Peyer's patch (tissue), 4 donors: Measurements from ENCODE around the gene CREB3L2. TPM values are rescaled to one million over a fixed set of nuclear protein-coding genes. Genes with fewer than 3 reads are reported as not detected.
A peak's percentile ranks its signal among the peaks of the same experiment; 100 is the strongest.

Source experiments
- DNase-seq, 3 donors: peaks; one replicate each; pipeline ENCODE4 v3.0.0-alpha.2; 2017 to 2019
- H3K27ac ChIP-seq, 4 donors: fragments of 200-600 bp; sonication (generic); one replicate each; pipeline ENCODE4 v1.5.1; 2016 to 2019
- H3K27me3 ChIP-seq, 2 donors: fragments of 200-600 bp; sonication (generic); one replicate each; pipeline ENCODE4 v1.5.1; 2019
- H3K36me3 ChIP-seq, 3 donors: fragments of 200-600 bp; sonication (generic); one replicate each; pipeline ENCODE4 v1.5.1; 2016 to 2019
- H3K4me1 ChIP-seq, 4 donors: fragments of 200-600 bp; sonication (generic); one replicate each; pipeline ENCODE4 v1.5.1; 2016 to 2019
- H3K4me3 ChIP-seq, 4 donors: fragments of 200-600 bp; sonication (generic); 1 replicate in 3 of 4; 2 replicates in 1 of 4; pipeline ENCODE4 v1.5.1; 2016 to 2019; ENCODE audit warnings: mild to moderate bottlenecking in 1 of 4
- H3K9me3 ChIP-seq, 4 donors: fragments of 200-600 bp; sonication (generic); one replicate each; pipeline ENCODE4 v1.5.1; 2016 to 2019; ENCODE audit warnings: mild to moderate bottlenecking in 1 of 4
- CTCF ChIP-seq, 6 experiments: fragments of 450-650 bp in 4 of 6; fragments of 200-600 bp in 2 of 6; sonication (generic) in 1 of 6; IDR thresholded peaks; one replicate each; pipeline ENCODE4 v1.5.1; 2017 to 2019; ENCODE audit warnings: antibody characterized with exemption in 6 of 6, mild to moderate bottlenecking in 3 of 6, moderate library complexity in 1 of 6
- POLR2A ChIP-seq, 2 donors: fragments of 450-650 bp; IDR thresholded peaks; one replicate each; pipeline ENCODE4 v1.5.1; 2017; ENCODE audit warnings: antibody characterized with exemption in 2 of 2, mild to moderate bottlenecking in 2 of 2, moderate library complexity in 2 of 2
- total RNA-seq, 4 donors: library from RNA; depleted of rRNA; stranded (reverse); fragments of >200 nt; gene quantifications; one replicate each; pipeline ENCODE4 v1.1.0, GENCODE V29; 2016

Gene CREB3L2
- total RNA-seq, 4 donors from 2014 or later: 20.6 to 42.7 (median 33.6) TPM

DNA sequence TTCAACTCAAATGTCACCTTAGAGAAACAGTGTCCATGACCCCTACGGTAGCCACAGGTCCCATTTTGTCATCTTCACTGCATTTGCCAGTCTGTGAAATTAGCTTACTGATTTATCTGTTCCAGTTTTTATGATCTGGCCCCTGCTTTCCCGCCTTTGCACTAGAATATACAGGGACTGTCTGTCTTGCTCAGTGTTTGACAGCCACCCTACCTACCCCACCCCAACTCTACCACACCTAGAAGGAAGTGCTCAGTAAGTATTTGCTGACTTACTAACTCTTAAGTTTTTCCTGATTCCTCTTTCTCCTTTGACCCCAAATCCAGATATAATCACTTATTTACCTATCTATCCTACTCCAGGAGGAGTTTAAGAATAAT, 49.5 kb downstream of the CREB3L2 start:
- H3K27ac ChIP-seq: peak overlapping the region; percentile 21 to 84 (median 70)
- H3K4me1 ChIP-seq: peaks cover 0 to 67% (median 9%) of the 10 kb centered on the region in 4 donors
- H3K9me3 ChIP-seq: no peaks in the 10 kb centered on the region
- TF ChIP-seq CTCF (IDR thresholded peaks at IDR 0.05): no peak
- TF ChIP-seq POLR2A (IDR thresholded peaks at IDR 0.05): no peak
- no peaks in the 10 kb centered on the region for H3K36me3 ChIP-seq
- DNase-seq: no peak
- H3K4me3 ChIP-seq: no peak overlapping the region
- H3K27me3 ChIP-seq: no peaks in the 10 kb centered on the region

GRCh38 chr7:137951700-137952425, 50.0 kb downstream of the CREB3L2 start:
- no peaks in the 10 kb centered on the region for H3K9me3 ChIP-seq
- no peaks in the 10 kb centered on the region for H3K27me3 ChIP-seq
- no peak for DNase-seq
- peak overlapping the region in 3 of 4 donors; percentile 60 to 84 (median 79) for H3K27ac ChIP-seq
- TF ChIP-seq POLR2A (IDR thresholded peaks at IDR 0.05): no peak
- no peak for TF ChIP-seq CTCF (IDR thresholded peaks at IDR 0.05)
- no peaks in the 10 kb centered on the region for H3K36me3 ChIP-seq
- peaks cover 0 to 68% (median 9%) of the 10 kb centered on the region in 4 donors for H3K4me1 ChIP-seq
- H3K4me3 ChIP-seq: no peak overlapping the region

DNA sequence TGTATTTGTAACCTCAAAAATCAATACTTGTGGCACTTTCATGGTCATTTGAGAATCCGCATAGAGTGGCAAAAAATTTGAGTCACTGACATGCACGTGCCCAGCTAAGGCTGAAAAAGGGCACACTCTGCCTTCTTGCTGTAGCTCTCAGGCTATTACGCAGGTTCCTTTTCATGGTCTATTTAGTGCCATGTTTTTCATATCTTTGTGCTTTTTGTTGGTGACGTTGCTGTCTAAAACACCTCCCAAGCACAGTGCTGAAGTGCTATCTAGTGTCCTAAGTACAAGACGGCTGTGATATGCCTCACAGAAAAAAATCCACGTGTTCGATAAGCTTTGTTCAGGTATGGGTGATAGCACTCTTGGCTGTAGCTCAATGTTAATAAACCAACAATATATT, 50.9 kb downstream of the CREB3L2 start:
- peak overlapping the region in 3 of 4 donors; percentile 11 to 84 (median 79) for H3K27ac ChIP-seq
- H3K36me3 ChIP-seq: no peaks in the 10 kb centered on the region
- H3K4me3 ChIP-seq: no peak overlapping the region
- TF ChIP-seq POLR2A (IDR thresholded peaks at IDR 0.05) (no peak), CTCF (IDR thresholded peaks at IDR 0.05) (no peak)
- H3K27me3 ChIP-seq: no peaks in the 10 kb centered on the region
- DNase-seq: no peak
- no peaks in the 10 kb centered on the region for H3K9me3 ChIP-seq
- peaks cover 0 to 68% (median 9%) of the 10 kb centered on the region in 4 donors for H3K4me1 ChIP-seq

DNA sequence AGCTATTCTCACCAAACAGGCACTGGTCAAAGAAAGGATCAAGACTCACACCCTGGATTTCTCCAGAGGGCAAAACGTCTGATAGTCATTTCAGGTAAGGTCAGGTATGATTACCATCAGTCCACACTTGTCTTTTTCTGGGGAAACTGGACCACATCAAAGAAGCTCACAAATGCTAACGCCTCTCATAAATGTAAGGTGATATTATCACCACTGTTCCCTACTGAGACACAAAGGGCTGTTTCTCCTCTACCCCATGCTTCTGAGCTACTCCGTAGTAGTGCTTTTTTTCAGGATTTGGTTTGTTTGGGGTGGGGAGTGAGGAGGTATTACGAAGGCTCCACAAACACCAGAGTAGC, 51.6 kb downstream of the CREB3L2 start:
- Histone ChIP-seq H3K36me3 (no peaks in the 10 kb centered on the region), H3K27me3 (no peaks in the 10 kb centered on the region), H3K27ac (peak overlapping the region in 3 of 4 donors; percentile 11 to 84 (median 79)), H3K4me1 (peaks cover 0 to 68% (median 9%) of the 10 kb centered on the region in 4 donors), H3K4me3 (no peak overlapping the region), H3K9me3 (no peaks in the 10 kb centered on the region)
- no peak for TF ChIP-seq POLR2A (IDR thresholded peaks at IDR 0.05)
- TF ChIP-seq CTCF (IDR thresholded peaks at IDR 0.05): no peak
- DNase-seq: no peak

DNA sequence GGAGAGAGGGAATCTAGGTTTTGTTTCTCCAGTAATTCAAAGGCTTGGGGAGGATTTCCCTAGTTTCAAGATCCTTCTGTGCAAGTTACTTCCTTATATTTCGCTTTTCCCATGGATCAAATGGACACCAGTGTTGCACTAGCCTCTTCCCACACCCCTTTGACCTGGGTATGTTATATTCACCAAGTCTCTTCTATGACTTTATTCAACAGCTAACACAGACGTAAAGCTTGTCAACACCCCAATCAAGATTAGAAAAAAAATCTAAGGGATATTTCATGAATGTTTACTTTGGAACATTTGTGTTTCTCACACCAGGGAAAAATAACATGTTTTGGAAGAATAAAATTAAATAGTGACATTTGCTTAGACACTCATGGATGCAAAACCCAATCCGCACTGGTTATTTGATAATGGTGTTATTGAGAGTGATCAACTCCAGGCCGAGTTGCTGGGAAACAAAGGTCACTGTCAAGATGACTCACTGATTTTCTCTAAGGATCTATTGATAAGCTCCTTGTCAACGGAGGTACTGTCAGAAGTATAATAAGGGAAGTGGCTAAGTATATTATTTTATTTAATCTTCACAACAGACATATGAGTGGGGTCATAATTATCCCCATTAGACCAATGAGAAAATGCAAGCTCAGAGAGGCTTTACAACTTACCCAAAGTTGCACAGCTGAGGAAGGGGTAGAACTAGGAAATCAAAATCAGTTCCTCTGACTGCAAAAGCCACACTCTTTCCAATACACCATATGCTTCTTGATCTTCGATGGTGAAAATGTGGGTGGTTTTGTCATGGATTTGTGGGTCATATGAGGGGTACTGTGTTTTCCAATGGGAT, 52.2 kb downstream of the CREB3L2 start:
- Histone ChIP-seq H3K4me1 (peaks cover 0 to 66% (median 9%) of the 10 kb centered on the region in 4 donors), H3K27ac (peak overlapping the region in 3 of 4 donors; percentile 11 to 84 (median 79))
- peak in 1 of 3 donors; percentile 71 for DNase-seq

More for the DNA sequence above, 52.2 kb downstream of the CREB3L2 start:
- TF ChIP-seq CTCF (IDR thresholded peaks at IDR 0.05) (no peak), POLR2A (IDR thresholded peaks at IDR 0.05) (no peak)
- Histone ChIP-seq H3K4me3 (no peak overlapping the region), H3K27me3 (no peaks in the 10 kb centered on the region), H3K36me3 (no peaks in the 10 kb centered on the region), H3K9me3 (no peaks in the 10 kb centered on the region)
